ENCODE results near the gene IL15.

DNA sequence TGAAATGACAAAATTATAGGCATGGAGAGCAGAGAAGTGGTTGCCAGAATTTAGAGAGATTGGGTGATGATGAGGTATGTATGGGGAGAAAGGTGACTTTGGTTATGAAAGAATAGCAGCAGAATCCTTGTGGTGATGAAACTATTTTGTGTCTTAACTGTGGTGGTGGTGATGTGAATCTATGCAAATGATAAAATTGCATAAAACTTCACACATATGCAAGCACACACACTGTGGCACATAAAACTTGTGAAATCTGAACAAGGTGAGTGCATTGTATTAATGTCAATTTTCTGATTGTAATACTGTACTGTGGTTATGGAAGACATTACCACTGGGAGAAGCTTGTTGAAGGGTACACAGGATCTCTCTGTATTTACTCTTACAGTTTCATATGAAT is 91.0 kb downstream of the IL15 start:
- TF ChIP-seq, protein P1, sequence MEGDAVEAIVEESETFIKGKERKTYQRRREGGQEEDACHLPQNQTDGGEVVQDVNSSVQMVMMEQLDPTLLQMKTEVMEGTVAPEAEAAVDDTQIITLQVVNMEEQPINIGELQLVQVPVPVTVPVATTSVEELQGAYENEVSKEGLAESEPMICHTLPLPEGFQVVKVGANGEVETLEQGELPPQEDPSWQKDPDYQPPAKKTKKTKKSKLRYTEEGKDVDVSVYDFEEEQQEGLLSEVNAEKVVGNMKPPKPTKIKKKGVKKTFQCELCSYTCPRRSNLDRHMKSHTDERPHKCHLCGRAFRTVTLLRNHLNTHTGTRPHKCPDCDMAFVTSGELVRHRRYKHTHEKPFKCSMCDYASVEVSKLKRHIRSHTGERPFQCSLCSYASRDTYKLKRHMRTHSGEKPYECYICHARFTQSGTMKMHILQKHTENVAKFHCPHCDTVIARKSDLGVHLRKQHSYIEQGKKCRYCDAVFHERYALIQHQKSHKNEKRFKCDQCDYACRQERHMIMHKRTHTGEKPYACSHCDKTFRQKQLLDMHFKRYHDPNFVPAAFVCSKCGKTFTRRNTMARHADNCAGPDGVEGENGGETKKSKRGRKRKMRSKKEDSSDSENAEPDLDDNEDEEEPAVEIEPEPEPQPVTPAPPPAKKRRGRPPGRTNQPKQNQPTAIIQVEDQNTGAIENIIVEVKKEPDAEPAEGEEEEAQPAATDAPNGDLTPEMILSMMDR (IDR thresholded peaks at IDR 0.05), result no peak
- TF ChIP-seq EP300 (IDR thresholded peaks at IDR 0.05), result no peak
- no peak for TF ChIP-seq POLR2AphosphoS5 (IDR thresholded peaks at IDR 0.05)

All from suprapubic skin (tissue), 4 donors.